MM.1S (cell line): ENCODE data around the gene RHOJ.

Source experiments
- EZH2 ChIP-seq: fragments of 300-600 bp; sonication (generic); optimal IDR thresholded peaks from 2 replicates; pipeline ENCODE3; 2017; ENCODE audit warnings: low read depth, mild to moderate bottlenecking, antibody characterized with exemption, low read length, mixed read lengths
- EZH2phosphoT487 ChIP-seq: fragments of 300-600 bp; sonication (generic); IDR thresholded peaks from 2 replicates; pipeline ENCODE4 v1.6.1; 2018; ENCODE audit warnings: antibody characterized with exemption, low read length
- TF ChIP-seq, protein P1 (sequence below): fragments of 300-600 bp; sonication (generic); IDR thresholded peaks from 2 replicates; pipeline ENCODE4 v1.5.1; 2016; ENCODE audit warnings: antibody characterized with exemption, low read length, mixed read lengths

DNA sequence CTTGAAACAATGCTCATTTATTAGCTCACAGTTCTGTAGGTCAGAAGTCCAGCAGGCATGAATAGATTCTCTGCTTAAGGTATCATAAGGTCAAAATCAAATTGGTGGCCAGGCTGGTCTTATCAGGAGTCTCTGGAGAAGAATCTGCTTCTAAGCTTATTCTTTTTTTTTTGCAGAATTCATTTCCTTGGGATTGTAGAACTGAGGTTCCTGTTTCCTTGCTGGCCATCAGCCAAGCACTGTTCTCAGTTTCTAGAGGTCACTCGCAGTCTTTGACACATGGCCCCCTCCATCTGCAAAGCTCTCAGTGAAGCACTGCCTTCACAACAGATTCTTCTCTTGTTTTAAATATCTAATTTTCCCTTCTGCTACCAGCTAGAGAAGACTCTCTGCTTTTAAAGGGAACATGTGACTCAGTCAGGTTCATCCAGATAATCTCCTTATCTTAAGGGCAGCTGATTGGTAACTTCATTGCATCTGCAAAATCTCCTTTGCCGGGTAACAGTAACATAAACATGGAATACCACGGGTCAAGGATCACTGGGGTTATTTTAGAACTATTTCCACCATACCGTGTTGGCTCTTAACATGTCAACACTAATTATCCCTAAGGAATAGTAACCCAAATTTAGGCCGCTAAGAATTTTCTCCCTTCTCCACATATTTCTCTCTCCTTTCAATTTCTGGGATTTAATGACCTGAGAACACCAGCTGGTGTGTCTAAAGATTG is 25.3 kb downstream of the RHOJ start:
- TF ChIP-seq, protein P1, sequence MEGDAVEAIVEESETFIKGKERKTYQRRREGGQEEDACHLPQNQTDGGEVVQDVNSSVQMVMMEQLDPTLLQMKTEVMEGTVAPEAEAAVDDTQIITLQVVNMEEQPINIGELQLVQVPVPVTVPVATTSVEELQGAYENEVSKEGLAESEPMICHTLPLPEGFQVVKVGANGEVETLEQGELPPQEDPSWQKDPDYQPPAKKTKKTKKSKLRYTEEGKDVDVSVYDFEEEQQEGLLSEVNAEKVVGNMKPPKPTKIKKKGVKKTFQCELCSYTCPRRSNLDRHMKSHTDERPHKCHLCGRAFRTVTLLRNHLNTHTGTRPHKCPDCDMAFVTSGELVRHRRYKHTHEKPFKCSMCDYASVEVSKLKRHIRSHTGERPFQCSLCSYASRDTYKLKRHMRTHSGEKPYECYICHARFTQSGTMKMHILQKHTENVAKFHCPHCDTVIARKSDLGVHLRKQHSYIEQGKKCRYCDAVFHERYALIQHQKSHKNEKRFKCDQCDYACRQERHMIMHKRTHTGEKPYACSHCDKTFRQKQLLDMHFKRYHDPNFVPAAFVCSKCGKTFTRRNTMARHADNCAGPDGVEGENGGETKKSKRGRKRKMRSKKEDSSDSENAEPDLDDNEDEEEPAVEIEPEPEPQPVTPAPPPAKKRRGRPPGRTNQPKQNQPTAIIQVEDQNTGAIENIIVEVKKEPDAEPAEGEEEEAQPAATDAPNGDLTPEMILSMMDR = no peak
- no peak for TF ChIP-seq EZH2phosphoT487
- no peak for TF ChIP-seq EZH2
